C4-2B (cell line): Measurements from ENCODE around the gene IL17REL.

ENCODE experiments used
- CTCF ChIP-seq: fragments of 450-650 bp; conservative IDR thresholded peaks from 2 replicates; pipeline ENCODE4 v1.5.1; 2017; ENCODE audit warnings: mild to moderate bottlenecking
- ZFX ChIP-seq: fragments of 450-650 bp; IDR thresholded peaks from 2 replicates; pipeline ENCODE4 v1.6.1; 2017

- TF ChIP-seq ZFX (no peak), CTCF (no peak)
Observed at GRCh38 chr22:50041361-50042065, 28.9 kb upstream of the IL17REL start.
